HEK293 (cell line): ENCODE measurements around the gene RNF135.

Experiments
- CTCF ChIP-seq: fragments of 450-650 bp; formaldehyde crosslinking; IDR thresholded peaks from 2 replicates; pipeline ENCODE4 v1.5.1; 2016; ENCODE audit warnings: missing biosample characterization, missing genetic modification characterization
- HOXC10 ChIP-seq: sonication (generic); formaldehyde crosslinking; IDR thresholded peaks from 2 replicates; pipeline ENCODE4 v1.8.1; 2023; ENCODE audit warnings: mild to moderate bottlenecking, missing genetic modification reagents

DNA sequence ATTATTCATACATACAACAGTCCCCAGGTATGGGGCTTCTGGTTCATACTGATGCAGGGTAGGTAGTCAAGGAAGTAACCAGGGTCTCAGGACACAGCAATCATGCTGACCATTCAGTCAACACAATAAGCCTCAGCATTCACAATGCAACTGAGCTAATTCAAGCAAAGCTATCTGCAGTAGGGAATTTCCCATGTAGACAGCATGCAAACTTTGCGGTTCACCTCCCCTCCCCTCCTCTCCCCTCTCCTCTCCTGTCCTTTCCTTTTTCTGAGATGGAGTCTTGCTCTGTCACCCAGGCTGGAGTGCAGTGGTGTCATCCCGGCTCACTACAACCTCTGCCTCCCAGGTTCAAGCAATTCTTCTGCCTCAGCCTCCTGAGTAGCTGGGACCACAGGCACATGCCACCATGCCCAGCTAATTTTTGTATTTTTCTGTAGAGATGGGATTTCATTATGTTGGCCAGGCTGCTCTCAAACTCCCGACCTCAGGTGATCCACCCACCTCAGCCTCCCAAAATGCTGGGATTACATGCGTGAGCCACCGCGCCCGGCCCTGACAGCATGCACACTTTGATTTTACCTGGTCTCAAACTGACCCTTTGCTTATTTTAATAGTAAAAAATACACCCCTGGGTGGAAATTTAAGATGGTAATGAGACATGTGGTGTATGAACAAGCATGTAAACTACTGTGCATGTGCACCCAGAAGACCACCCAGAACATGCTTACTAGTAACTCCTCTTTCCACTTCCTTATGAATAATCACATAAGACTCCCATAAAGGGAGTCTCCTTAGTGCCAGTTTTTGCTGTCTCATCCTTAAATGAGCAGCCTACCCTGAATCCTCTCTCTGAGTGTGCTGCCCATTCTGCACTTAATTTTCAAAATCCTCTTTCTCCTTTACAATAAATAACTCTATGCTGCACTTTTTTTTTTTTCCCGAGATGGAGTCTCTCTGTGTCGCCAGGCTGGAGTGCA is 9.3 kb upstream of the RNF135 start:
- TF ChIP-seq HOXC10 (CRISPR knock-in tag) (no peak), CTCF (tag by site-specific recombination) (no peak)
